H9 (cell line): ENCODE measurements around the gene PKMYT1. TPM values are rescaled to one million over a fixed set of nuclear protein-coding genes. Genes with fewer than 3 reads are reported as not detected.

Experiments used
- DNase-seq: peaks from one replicate; pipeline ENCODE4 v3.0.0-alpha.2; 2017
- H2AFZ ChIP-seq: one replicate; pipeline ENCODE4 v1.6.1; 2013; ENCODE audit warnings: mild to moderate bottlenecking, low read length, control low read depth, moderate library complexity
- H2AK5ac ChIP-seq: 2 replicates; pipeline ENCODE4 v1.6.1; 2013; ENCODE audit warnings: low read length, control low read depth, mixed read lengths; ENCODE audit not compliant: insufficient read length
- H2BK120ac ChIP-seq: one replicate; pipeline ENCODE4 v1.6.1; 2013; ENCODE audit warnings: low read depth, mild to moderate bottlenecking, low read length, control low read depth, inconsistent platforms; ENCODE audit not compliant: poor library complexity, severe bottlenecking
- H2BK12ac ChIP-seq: 2 replicates; pipeline ENCODE4 v1.6.1; 2013; ENCODE audit warnings: low read length, control low read depth, mixed read lengths, low read depth; ENCODE audit not compliant: insufficient read length
- H2BK15ac ChIP-seq: 2 replicates; pipeline ENCODE4 v1.6.1; 2013; ENCODE audit warnings: low read depth, low read length, control low read depth
- H2BK20ac ChIP-seq: one replicate; pipeline ENCODE4 v1.6.1; 2013; ENCODE audit warnings: low read depth, mild to moderate bottlenecking, low read length, control low read depth, inconsistent platforms; ENCODE audit not compliant: poor library complexity, severe bottlenecking
- H2BK5ac ChIP-seq: 2 replicates; pipeline ENCODE4 v1.6.1; 2013; ENCODE audit warnings: low read length, control low read depth, mixed read lengths; ENCODE audit not compliant: insufficient read length
- H3K14ac ChIP-seq: 2 replicates; pipeline ENCODE4 v1.6.1; 2013; ENCODE audit warnings: low read length, control low read depth; ENCODE audit not compliant: insufficient read depth
- H3K18ac ChIP-seq: 2 replicates; pipeline ENCODE4 v1.6.1; 2013; ENCODE audit warnings: low read depth, mild to moderate bottlenecking, mixed read lengths, low read length, control low read depth; ENCODE audit not compliant: insufficient read length
- H3K23ac ChIP-seq: 2 replicates; pipeline ENCODE4 v1.6.1; 2013; ENCODE audit warnings: low read length, control low read depth, mixed read lengths, low read depth; ENCODE audit not compliant: insufficient read length
- H3K23me2 ChIP-seq: 2 replicates; pipeline ENCODE4 v1.6.1; 2013; ENCODE audit warnings: low read depth, mild to moderate bottlenecking, mixed read lengths, low read length, control low read depth; ENCODE audit not compliant: insufficient read length, poor library complexity, severe bottlenecking
- H3K27ac ChIP-seq: 2 replicates; pipeline ENCODE4 v1.5.1; 2013; ENCODE audit warnings: low read length, control low read depth, mixed read lengths, low read depth; ENCODE audit not compliant: insufficient read length
- H3K27me3 ChIP-seq: 2 replicates; pipeline ENCODE4 v1.6.1; 2013; ENCODE audit warnings: low read length, control low read depth, inconsistent platforms; ENCODE audit not compliant: insufficient read depth
- H3K4ac ChIP-seq: 2 replicates; pipeline ENCODE4 v1.6.1; 2013; ENCODE audit warnings: low read depth, mild to moderate bottlenecking, control low read depth, inconsistent platforms, low read length, moderate library complexity
- H3K4me1 ChIP-seq: 2 replicates; pipeline ENCODE4 v1.6.1; 2013; ENCODE audit warnings: low read length, control low read depth, inconsistent platforms; ENCODE audit not compliant: insufficient read depth
- H3K4me2 ChIP-seq: 2 replicates; pipeline ENCODE4 v1.6.1; 2013; ENCODE audit warnings: low read length, control low read depth, mixed read lengths; ENCODE audit not compliant: insufficient read length, insufficient read depth
- H3K56ac ChIP-seq: 2 replicates; pipeline ENCODE4 v1.6.1; 2013; ENCODE audit warnings: low read depth, mild to moderate bottlenecking, mixed read lengths, low read length, control low read depth; ENCODE audit not compliant: insufficient read length
- H3K79me1 ChIP-seq: 2 replicates; pipeline ENCODE4 v1.6.1; 2013; ENCODE audit warnings: low read depth, mild to moderate bottlenecking, moderate library complexity, low read length, control low read depth, inconsistent platforms; ENCODE audit not compliant: insufficient read depth, poor library complexity, severe bottlenecking
- H3K79me2 ChIP-seq: 2 replicates; pipeline ENCODE4 v1.6.1; 2013; ENCODE audit warnings: low read length, control low read depth, inconsistent platforms; ENCODE audit not compliant: insufficient read depth
- H3K9ac ChIP-seq: 2 replicates; pipeline ENCODE4 v1.6.1; 2013; ENCODE audit warnings: low read length, control low read depth, mixed read lengths; ENCODE audit not compliant: insufficient read length; ENCODE audit errors: extremely low read depth
- H3K9me3 ChIP-seq: one replicate; pipeline ENCODE4 v1.6.1; 2013; ENCODE audit warnings: low read depth, low read length, inconsistent platforms; ENCODE audit not compliant: control insufficient read depth
- H3T11ph ChIP-seq: one replicate; pipeline ENCODE4 v1.6.1; 2013; ENCODE audit warnings: mild to moderate bottlenecking, low read length, control low read depth, inconsistent platforms
- H4K20me1 ChIP-seq: one replicate; pipeline ENCODE4 v1.6.1; 2013; ENCODE audit not compliant: control insufficient read depth, insufficient read length, insufficient read depth
- H4K5ac ChIP-seq: 2 replicates; pipeline ENCODE4 v1.6.1; 2013; ENCODE audit warnings: low read depth, mild to moderate bottlenecking, mixed read lengths, low read length, control low read depth; ENCODE audit not compliant: insufficient read length
- H4K8ac ChIP-seq: replicated peaks from 2 replicates; pipeline ENCODE4 v1.6.1; 2013; ENCODE audit warnings: low read length, control low read depth, mixed read lengths, low read depth; ENCODE audit not compliant: insufficient read length
- H4K91ac ChIP-seq: 2 replicates; pipeline ENCODE4 v1.6.1; 2013; ENCODE audit warnings: low read depth, mild to moderate bottlenecking, moderate library complexity, mixed read lengths, low read length, control low read depth; ENCODE audit not compliant: insufficient read length
- H3K27ac Mint-ChIP-seq, 3 experiments: 2 replicates in 2 of 3; 3 replicates in 1 of 3; pipeline ENCODE4 v1.8.0; 2020 to 2021; ENCODE audit warnings: mixed read lengths in 3 of 3, mild to moderate bottlenecking in 1 of 3, moderate library complexity in 1 of 3
- H3K27me3 Mint-ChIP-seq: 2 replicates; pipeline ENCODE4 v1.8.0; 2021; ENCODE audit warnings: low read depth, mild to moderate bottlenecking, moderate library complexity, mixed read lengths
- H3K36me3 Mint-ChIP-seq, 3 experiments: 2 replicates in 2 of 3; 3 replicates in 1 of 3; pipeline ENCODE4 v1.8.0; 2020 to 2021; ENCODE audit warnings: low read depth in 3 of 3, mixed read lengths in 3 of 3; ENCODE audit not compliant: insufficient read depth in 1 of 3
- H3K4me1 Mint-ChIP-seq, 2 experiments: 2 replicates each; pipeline ENCODE4 v1.8.0; 2020; ENCODE audit warnings: mixed read lengths in 2 of 2
- H3K4me3 Mint-ChIP-seq, 2 experiments: 2 replicates in 1 of 2; 3 replicates in 1 of 2; pipeline ENCODE4 v1.8.0; 2020 to 2021; ENCODE audit warnings: mild to moderate bottlenecking in 2 of 2, mixed read lengths in 2 of 2, moderate library complexity in 1 of 2
- H3K9me3 Mint-ChIP-seq, 2 experiments: 2 replicates in 1 of 2; 3 replicates in 1 of 2; pipeline ENCODE4 v1.8.0; 2020; ENCODE audit warnings: mild to moderate bottlenecking in 2 of 2, mixed read lengths in 2 of 2, moderate library complexity in 1 of 2
- CTCF ChIP-seq: fragments of 200-600 bp; sonication (generic); conservative IDR thresholded peaks from 3 replicates; pipeline ENCODE4 v1.8.0; 2021; ENCODE audit warnings: antibody characterized with exemption, mild to moderate bottlenecking
- WGBS: extraction: QIAGEN DNeasy Blood & Tissue Kit; methylation state at CpG from one replicate; pipeline ENCODE4 v1.1.7; 2013; ENCODE audit warnings: missing lambda C conversion rate, low lambda C conversion rate, mixed read lengths; ENCODE audit not compliant: insufficient read length; ENCODE audit errors: extremely low coverage; 5-methylcytosine and 5-hydroxymethylcytosine counted together
- total RNA-seq: library from RNA; stranded (reverse); gene quantifications from 2 replicates; pipeline ENCODE4 v1.2.1, GENCODE V29; 2021

PKMYT1 gene
- total RNA-seq, 1 experiment from 2014 or later, result 114 TPM

- Histone ChIP-seq H3K27me3 (no peaks in the 10 kb centered on the region), H3K56ac (no peak overlapping the region), H3K4ac (no peak overlapping the region), H4K91ac (no peak overlapping the region), H2AFZ (no peak overlapping the region), H3K23me2 (peaks cover 5% of the 10 kb centered on the region), H2BK120ac (no peak overlapping the region), H2AK5ac (no peak overlapping the region), H2BK20ac (no peak overlapping the region), H3K4me2 (no peak overlapping the region), H3K9me3 (no peaks in the 10 kb centered on the region), H2BK12ac (no peak overlapping the region), H3K18ac (no peak overlapping the region), H3K9ac (no peak overlapping the region), H4K20me1 (no peaks in the 10 kb centered on the region), H3K27ac (no peak overlapping the region), H3K14ac (no peak overlapping the region), H3K79me1 (no peaks in the 10 kb centered on the region), H3K23ac (no peak overlapping the region), H2BK15ac (no peak overlapping the region), H3K4me1 (no peaks in the 10 kb centered on the region), H3K79me2 (no peaks in the 10 kb centered on the region), H2BK5ac (no peak overlapping the region), H4K5ac (no peak overlapping the region), H3T11ph (no peak overlapping the region), H4K8ac (no peak overlapping the region)
- Mint-ChIP-seq H3K36me3 (peaks cover 9 to 20% (median 17%) of the 10 kb centered on the region in 3 experiments), H3K27me3 (peaks cover 6% of the 10 kb centered on the region), H3K4me1 (peaks cover 27 to 29% of the 10 kb centered on the region in 2 experiments), H3K27ac (peak overlapping the region in 1 of 3 experiments; percentile 55; a peak in 1 of 7 replicates), H3K4me3 (no peak overlapping the region), H3K9me3 (peaks cover 10 to 11% of the 10 kb centered on the region in 2 experiments)
- no CpG with 5 or more reads among the region's 15 CpGs for whole genome bisulfite sequencing
- DNase-seq, result no peak
- no peak for TF ChIP-seq CTCF
Observed at GRCh38 chr16:2930236-2930635, 50.0 kb downstream of the PKMYT1 start.
